Effector CD8-positive, alpha-beta T cell (primary cell): ENCODE data around the gene BICD1.

Experiments used
- DNase-seq: peaks from one replicate; lab custom pipeline; 2025; lab: John Stamatoyannopoulos, UW

The BICD1 gene

GRCh38 chr12:32281098-32281497, 174.5 kb downstream of the BICD1 start:
- DNase-seq, result no peak

DNA sequence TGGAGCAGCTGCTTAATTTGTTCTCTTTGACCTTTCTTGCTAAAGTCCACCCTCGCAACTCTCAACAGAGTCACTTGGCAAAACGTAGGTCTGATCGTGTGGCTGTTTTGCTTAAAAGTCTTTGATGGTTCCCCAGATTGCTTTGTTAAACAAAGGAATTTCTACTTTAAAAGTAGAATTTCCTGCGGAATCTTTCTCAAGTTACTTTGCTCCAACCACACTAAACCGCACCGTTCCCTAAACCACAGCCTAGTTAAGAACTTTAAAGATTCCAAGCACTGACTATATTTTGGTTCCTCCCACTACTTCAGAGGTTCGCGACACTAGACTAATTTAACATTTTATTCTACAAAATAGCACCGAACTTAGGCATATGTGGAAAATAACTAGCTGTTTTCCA, 177.9 kb downstream of the BICD1 start:
- no peak for DNase-seq

GRCh38 chr12:32285021-32285420, 178.4 kb downstream of the BICD1 start:
- DNase-seq, result no peak

- DNase-seq, result no peak
Observed at GRCh38 chr12:32285489-32285888, 178.8 kb downstream of the BICD1 start.

DNA sequence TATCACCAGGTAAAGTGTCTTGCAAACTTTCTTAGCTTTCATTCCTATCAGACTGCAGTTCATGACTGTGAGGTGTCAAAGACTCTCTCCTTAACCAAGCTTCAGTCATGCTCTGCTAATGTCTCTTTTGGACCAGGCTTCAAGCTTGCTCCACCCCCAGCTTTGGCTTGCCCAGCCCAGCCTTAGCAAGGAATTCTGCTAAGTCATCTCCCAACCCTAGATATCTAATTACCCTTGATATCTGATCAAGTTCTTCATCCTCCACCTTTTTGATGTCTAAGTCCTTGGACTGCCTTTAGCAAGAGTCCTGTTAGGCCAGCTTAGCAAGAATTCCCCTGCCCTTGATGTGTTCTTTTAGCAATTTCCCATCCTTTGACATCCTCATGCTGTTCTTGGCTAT, 183.8 kb downstream of the BICD1 start:
- DNase-seq, result no peak

- no peak for DNase-seq
Observed at GRCh38 chr12:32292151-32292550, 185.5 kb downstream of the BICD1 start.

DNA sequence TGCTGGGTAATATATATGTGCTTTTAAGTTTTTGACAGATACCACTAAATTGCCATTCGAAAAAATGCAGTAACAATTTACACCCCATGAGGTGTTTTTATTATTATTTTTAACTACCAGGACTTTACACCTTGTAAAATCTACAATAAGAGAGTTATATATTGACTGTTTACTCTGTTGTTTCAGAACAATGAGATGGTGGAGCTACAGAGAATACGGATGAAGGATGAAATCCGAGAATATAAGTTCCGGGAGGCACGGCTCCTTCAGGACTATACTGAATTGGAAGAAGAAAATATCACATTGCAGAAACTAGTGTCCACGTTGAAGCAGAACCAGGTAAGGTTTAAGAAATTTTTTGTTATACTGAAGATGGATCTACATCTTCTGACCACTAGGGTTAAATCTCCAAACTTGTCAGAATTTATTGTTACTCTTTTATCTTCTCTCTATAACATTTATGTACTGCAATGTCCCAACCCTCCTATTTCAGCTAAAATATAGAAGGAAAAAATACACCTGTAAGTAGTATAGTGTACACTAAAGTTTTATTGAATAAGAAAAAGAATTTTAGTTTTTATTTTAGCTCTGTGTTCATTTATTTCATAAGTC, 187.3 kb downstream of the BICD1 start:
- DNase-seq, result no peak

- no peak for DNase-seq
Observed at GRCh38 chr12:32296567-32296966, 189.9 kb downstream of the BICD1 start.

DNA sequence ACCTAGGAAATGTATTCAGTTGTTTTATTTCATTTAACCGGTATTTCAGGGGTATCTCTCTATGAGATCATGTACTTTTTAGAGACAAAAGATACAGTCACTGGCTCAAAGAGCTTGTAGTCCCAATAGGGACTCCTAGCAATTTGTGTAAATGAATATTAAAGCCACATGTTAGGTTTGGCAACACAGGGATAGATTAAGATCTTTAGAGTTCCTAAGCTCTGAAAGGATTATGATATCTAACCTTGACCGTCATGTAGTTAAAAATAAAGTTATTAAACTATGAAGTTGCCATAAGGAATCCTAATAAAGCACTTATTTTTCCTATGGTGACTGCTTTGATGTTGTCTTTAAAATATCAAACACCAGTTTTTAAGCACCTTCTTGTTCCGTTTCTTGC, 192.3 kb downstream of the BICD1 start:
- no peak for DNase-seq

- DNase-seq, result no peak
Observed at GRCh38 chr12:32301216-32301615, 194.6 kb downstream of the BICD1 start.

GRCh38 chr12:32302218-32303173, 195.8 kb downstream of the BICD1 start:
- no peak for DNase-seq

GRCh38 chr12:32303174-32303549, 196.5 kb downstream of the BICD1 start:
- DNase-seq, result no peak

- DNase-seq, result no peak
Observed at GRCh38 chr12:32305163-32305562, 198.5 kb downstream of the BICD1 start.

- DNase-seq, result no peak
Observed at GRCh38 chr12:32307326-32307725, 200.7 kb downstream of the BICD1 start.

DNA sequence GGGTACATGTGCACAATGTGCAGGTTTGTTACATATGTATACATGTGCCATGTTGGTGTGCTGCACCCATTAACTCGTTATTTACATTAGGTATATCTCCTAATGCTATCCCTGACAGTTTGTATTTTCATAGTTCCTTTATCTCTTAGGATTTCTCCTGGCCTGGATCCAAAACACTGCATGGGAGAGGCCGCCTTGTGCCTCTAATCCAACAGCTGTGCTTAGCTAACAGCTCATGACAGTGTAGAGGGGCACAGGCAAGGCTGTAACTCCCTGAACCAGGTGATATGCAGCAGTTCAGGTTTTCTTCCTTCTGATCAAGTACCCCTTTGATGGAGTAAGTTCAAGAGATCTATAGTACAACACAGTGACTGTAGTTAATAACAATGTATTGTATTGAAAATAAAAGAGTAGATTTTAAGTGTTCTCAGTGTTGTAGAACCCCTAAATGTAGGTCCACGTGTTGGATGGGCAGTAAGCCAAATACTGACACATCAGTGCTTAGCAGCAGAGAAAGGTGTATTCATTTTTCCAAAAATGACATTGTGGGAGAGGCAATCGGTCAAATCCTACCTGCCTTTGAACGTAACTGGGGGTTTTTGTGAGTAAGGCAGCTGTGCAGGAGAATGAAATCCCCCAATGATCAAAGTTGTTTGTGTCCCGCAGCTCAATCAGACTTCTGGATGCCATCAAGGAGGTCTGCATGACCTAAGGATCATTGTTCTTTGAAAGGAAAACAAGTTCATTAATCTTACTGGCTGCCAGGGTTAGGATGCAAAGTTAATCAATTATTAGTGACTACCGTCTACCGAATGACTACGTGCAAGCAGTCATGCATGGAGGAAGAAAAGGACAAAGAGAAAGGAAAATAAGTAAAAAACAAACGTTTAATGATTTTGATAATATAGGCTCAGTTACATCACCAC, 203.4 kb downstream of the BICD1 start:
- no peak for DNase-seq

DNA sequence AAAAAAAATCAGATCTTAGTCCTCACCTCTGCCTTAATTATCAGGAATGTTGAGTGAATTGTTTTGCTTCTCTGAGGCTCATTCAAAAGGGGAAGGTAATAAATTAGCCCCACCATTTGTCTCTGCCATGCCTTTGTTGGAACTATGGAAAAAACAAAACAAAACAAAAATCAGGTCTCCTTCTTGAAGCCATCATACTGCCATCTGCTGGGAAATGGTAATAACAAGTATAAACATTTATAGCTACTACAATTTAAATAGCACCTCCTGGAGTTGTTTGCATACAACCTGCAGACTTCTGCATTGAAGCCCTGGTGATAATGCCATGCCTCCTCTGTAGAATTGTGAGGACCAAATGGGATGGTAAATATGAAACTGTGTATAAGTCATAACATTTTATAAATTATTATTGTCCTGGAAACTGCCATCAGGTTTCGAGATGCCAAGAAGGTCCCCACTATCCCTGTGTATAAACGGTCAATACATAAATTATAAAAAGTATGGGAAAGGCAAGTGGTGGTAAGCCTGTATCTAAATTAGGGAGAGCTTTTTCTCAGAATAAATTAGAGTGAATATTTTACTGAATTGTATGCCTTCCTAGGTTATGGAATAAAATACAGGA, 205.5 kb downstream of the BICD1 start:
- DNase-seq, result no peak

DNA sequence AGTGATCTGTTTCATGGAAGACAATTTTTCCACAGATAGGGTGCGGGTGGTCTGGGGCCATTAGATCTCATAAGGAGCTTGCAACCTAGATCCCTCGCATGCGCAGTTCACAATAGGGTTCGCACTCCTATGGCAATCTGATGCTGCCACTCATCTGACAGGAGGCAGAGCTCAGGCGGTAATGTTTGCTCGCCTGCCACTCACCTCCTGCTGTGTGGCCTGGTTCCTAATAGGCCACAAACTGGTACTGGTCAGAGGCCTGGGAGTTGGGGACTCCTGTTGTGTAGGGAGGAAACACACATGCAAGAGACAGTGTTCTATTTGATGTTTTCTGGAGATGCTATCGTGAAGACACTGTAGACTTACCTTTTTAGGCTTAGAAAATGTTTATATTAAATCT, 215.7 kb downstream of the BICD1 start:
- DNase-seq, result no peak

GRCh38 chr12:32331133-32331532, 224.5 kb downstream of the BICD1 start:
- no peak for DNase-seq

- DNase-seq, result no peak
Observed at GRCh38 chr12:32332446-32332845, 225.8 kb downstream of the BICD1 start.

DNA sequence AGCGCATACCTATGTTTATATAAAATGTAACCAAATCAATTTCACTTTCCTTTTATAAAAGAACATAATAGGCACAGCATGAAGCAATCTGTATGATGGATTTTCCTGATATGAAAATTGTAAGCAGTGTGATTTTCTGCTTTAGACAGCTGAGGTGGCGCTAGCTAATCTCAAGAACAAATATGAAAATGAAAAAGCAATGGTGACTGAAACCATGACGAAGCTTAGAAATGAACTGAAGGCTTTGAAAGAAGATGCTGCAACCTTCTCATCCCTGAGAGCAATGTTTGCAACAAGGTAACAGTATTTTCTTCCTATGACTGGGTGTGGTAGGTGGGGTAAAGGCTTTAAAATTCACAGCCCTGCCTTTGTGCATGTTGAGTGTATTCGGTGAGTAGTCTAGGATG, 227.7 kb downstream of the BICD1 start:
- DNase-seq, result no peak

GRCh38 chr12:32336261-32336660, 229.6 kb downstream of the BICD1 start:
- no peak for DNase-seq

DNA sequence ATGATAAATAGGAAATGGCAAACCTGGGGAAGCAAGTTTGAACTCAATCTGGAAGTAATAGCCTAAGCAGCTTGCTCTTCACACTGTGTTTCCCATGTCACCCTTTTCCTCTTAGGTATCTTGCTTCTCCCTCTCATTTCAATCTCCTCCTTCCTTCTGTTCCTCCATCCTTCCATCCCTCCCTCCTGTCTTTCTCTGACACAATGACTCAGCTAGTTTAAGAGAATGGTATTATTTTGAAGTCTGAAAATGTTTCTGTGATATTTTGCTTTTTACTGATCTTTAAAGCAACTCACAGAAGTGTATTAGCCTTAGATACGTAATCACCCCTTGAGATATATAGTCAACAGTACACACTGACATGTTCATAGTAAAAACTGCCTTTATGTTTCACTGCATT, 236.8 kb downstream of the BICD1 start:
- DNase-seq, result no peak
